Measurements from ENCODE around the gene FMNL2. TPM values are rescaled to one million over a fixed set of nuclear protein-coding genes. Genes with fewer than 3 reads are reported as not detected.
A peak's percentile ranks its signal among the peaks of the same experiment; 100 is the strongest.

Gene FMNL2
- total RNA-seq, 1 donor from 2014 or later: 5.5 TPM

DNA sequence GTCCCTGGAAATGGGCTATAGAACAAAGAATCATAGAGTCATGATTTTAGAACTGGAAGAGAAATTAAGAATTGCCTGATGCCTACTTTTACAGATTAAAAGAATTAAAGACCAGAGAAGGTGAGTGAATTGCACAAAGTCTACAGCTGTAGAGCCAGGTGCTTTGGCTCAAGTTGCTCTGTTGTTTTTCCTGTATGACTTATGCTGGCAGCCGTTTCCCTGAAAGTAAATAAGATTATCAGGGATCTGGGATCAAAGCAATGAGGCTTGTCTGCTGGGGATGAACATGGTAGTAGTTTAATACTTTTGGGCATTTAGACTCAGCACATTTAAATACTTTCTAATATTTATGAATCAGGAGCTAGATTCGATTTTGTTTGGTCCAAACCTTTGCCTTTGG, 215.4 kb downstream of the FMNL2 start:
- peaks cover 19% of the 10 kb centered on the region for H3K4me1 ChIP-seq
- H3K27ac ChIP-seq (replicated peaks): no peak overlapping the region
- H3K36me3 ChIP-seq: no peaks in the 10 kb centered on the region
- no peak for DNase-seq
- H3K9me3 ChIP-seq (replicated peaks): no peaks in the 10 kb centered on the region
- no peak overlapping the region for H3K4me3 ChIP-seq
- no peaks in the 10 kb centered on the region for H3K27me3 ChIP-seq (ENCODE audit: low read depth)
- intact Hi-C loops (cut with micrococcal nuclease): no loop called here
- no peak for TF ChIP-seq CTCF (IDR thresholded peaks at IDR 0.05; ENCODE audit: borderline replicate concordance)

DNA sequence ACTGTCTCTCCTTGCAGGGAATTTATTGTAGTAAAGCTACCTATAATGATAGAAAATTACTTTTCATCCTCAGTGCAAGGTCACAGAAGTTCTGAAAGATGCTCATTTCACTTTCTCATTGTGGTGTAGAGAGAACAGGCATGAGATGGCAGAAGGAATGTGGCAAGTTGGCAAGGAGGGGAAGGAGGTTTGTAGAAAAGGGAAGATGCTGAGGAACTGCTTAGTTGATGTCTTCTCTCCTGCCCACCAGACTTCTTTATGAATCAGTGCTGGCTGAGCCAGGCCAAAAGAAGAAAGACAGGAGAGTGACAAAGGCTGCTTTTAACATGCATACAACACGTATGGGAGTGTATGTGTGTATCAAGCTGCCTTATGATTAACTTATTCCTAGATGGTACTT, 217.9 kb downstream of the FMNL2 start:
- intact Hi-C loops (cut with micrococcal nuclease): no loop called here
- Histone ChIP-seq H3K36me3 (no peaks in the 10 kb centered on the region), H3K9me3 (replicated peaks) (no peaks in the 10 kb centered on the region)

GRCh38 chr2:152553518-152553917, 218.5 kb downstream of the FMNL2 start:
- no peak for DNase-seq
- H3K4me1 ChIP-seq: no peaks in the 10 kb centered on the region
- intact Hi-C loops (cut with micrococcal nuclease): no loop called here
- no peak overlapping the region for H3K27ac ChIP-seq (replicated peaks)
- no peaks in the 10 kb centered on the region for H3K36me3 ChIP-seq
- H3K27me3 ChIP-seq (ENCODE audit: low read depth): no peaks in the 10 kb centered on the region
- H3K4me3 ChIP-seq: no peak overlapping the region
- H3K9me3 ChIP-seq (replicated peaks): no peaks in the 10 kb centered on the region
- TF ChIP-seq CTCF (IDR thresholded peaks at IDR 0.05; ENCODE audit: borderline replicate concordance): no peak

More for the DNA sequence above, 217.9 kb downstream of the FMNL2 start:
- no peak for TF ChIP-seq CTCF (IDR thresholded peaks at IDR 0.05; ENCODE audit: borderline replicate concordance)
- no peak for DNase-seq
- Histone ChIP-seq H3K27me3 (ENCODE audit: low read depth) (no peaks in the 10 kb centered on the region), H3K27ac (replicated peaks) (no peak overlapping the region), H3K4me3 (no peak overlapping the region), H3K4me1 (peaks cover 4% of the 10 kb centered on the region)

DNA sequence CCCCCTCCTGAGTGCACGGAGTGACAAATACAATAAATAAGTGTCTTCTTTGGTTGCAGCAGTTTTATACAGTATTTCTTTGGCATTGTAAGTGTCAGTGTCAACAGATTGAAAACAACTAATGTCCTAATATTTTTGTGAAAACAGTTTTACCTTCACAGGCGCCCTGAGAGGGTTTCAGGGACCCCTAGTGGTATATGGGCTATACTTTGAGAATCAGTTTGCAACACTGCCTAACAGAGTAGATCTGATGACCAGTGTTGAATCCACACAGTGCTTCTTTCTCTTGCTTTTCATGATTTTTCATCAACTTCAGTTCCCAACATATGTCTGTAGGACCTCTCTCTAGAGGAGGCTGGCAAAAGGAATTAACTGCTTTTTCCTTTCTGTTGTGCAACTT, 220.1 kb downstream of the FMNL2 start:
- TF ChIP-seq CTCF (IDR thresholded peaks at IDR 0.05; ENCODE audit: borderline replicate concordance): peak; percentile 29
- no peak overlapping the region for H3K27ac ChIP-seq (replicated peaks)
- no peaks in the 10 kb centered on the region for H3K4me1 ChIP-seq
- H3K4me3 ChIP-seq: no peak overlapping the region
- no peaks in the 10 kb centered on the region for H3K36me3 ChIP-seq
- H3K9me3 ChIP-seq (replicated peaks): no peaks in the 10 kb centered on the region
- no peak for DNase-seq
- intact Hi-C loops (cut with micrococcal nuclease): no loop called here
- no peaks in the 10 kb centered on the region for H3K27me3 ChIP-seq (ENCODE audit: low read depth)

- H3K27ac ChIP-seq (replicated peaks): no peak overlapping the region
- intact Hi-C loops (cut with micrococcal nuclease): no loop called here
- no peak for DNase-seq
- no peaks in the 10 kb centered on the region for H3K27me3 ChIP-seq (ENCODE audit: low read depth)
- no peaks in the 10 kb centered on the region for H3K4me1 ChIP-seq
- peaks cover 11% of the 10 kb centered on the region for H3K36me3 ChIP-seq
- TF ChIP-seq CTCF (IDR thresholded peaks at IDR 0.05; ENCODE audit: borderline replicate concordance): no peak
- H3K4me3 ChIP-seq: no peak overlapping the region
- no peaks in the 10 kb centered on the region for H3K9me3 ChIP-seq (replicated peaks)
Measured at GRCh38 chr2:152556506-152556905, 221.5 kb downstream of the FMNL2 start.
